Mononuclear cell (primary cell): ENCODE results near the gene PPP1R12C. TPM values are rescaled to one million over a fixed set of nuclear protein-coding genes. Genes with fewer than 3 reads are reported as not detected.

Experiments used
- H3K27me3 ChIP-seq: 2 replicates; pipeline ENCODE4 v1.6.0; 2011; ENCODE audit warnings: low read length, control low read depth; ENCODE audit not compliant: insufficient read depth
- H3K4me1 ChIP-seq: 2 replicates; pipeline ENCODE4 v1.5.1; 2011; ENCODE audit warnings: mild to moderate bottlenecking, low read length, control low read depth; ENCODE audit not compliant: insufficient read depth
- H3K4me3 ChIP-seq: 2 replicates; pipeline ENCODE4 v1.5.1; 2011; ENCODE audit warnings: mild to moderate bottlenecking, low read length, moderate library complexity
- H3K9me3 ChIP-seq: 2 replicates; pipeline ENCODE4 v1.5.1; 2011; ENCODE audit warnings: low read depth, mild to moderate bottlenecking, control low read depth, low read length
- total RNA-seq: library from RNA; depleted of rRNA; stranded (reverse); fragments of >200 nt; gene quantifications from one replicate; pipeline ENCODE4 v1.2.3, GENCODE V29; 2012

PPP1R12C gene
- total RNA-seq, 1 donor, result 45.8 TPM

- H3K4me3 ChIP-seq, result peak overlapping the region; percentile 44
- no peaks in the 10 kb centered on the region for H3K9me3 ChIP-seq
- H3K4me1 ChIP-seq, result peaks cover 28% of the 10 kb centered on the region
- H3K27me3 ChIP-seq, result peaks cover 35% of the 10 kb centered on the region
These were observed 36.3 kb downstream of the PPP1R12C start for GRCh38 chr19:55080968-55081769.

- Histone ChIP-seq H3K27me3 (peaks cover 28% of the 10 kb centered on the region), H3K4me3 (peak overlapping the region; percentile 44), H3K4me1 (peaks cover 31% of the 10 kb centered on the region), H3K9me3 (no peaks in the 10 kb centered on the region)
These were observed 37.1 kb downstream of the PPP1R12C start for GRCh38 chr19:55080121-55080967.

GRCh38 chr19:55079400-55080038 is 37.9 kb downstream of the PPP1R12C start:
- no peak overlapping the region for H3K4me3 ChIP-seq
- peaks cover 31% of the 10 kb centered on the region for H3K4me1 ChIP-seq
- peaks cover 23% of the 10 kb centered on the region for H3K27me3 ChIP-seq
- H3K9me3 ChIP-seq, result no peaks in the 10 kb centered on the region

GRCh38 chr19:55078996-55079395 is 38.4 kb downstream of the PPP1R12C start:
- Histone ChIP-seq H3K4me1 (peaks cover 31% of the 10 kb centered on the region), H3K9me3 (no peaks in the 10 kb centered on the region), H3K4me3 (no peak overlapping the region), H3K27me3 (peaks cover 18% of the 10 kb centered on the region)

GRCh38 chr19:55077106-55077505 is 40.3 kb downstream of the PPP1R12C start:
- H3K27me3 ChIP-seq, result peaks cover 5% of the 10 kb centered on the region
- no peaks in the 10 kb centered on the region for H3K9me3 ChIP-seq
- no peak overlapping the region for H3K4me3 ChIP-seq
- peaks cover 26% of the 10 kb centered on the region for H3K4me1 ChIP-seq

GRCh38 chr19:55076321-55076720 is 41.1 kb downstream of the PPP1R12C start:
- Histone ChIP-seq H3K4me3 (no peak overlapping the region), H3K4me1 (peaks cover 19% of the 10 kb centered on the region), H3K9me3 (no peaks in the 10 kb centered on the region), H3K27me3 (peaks cover 4% of the 10 kb centered on the region)

- Histone ChIP-seq H3K9me3 (no peaks in the 10 kb centered on the region), H3K4me1 (peaks cover 10% of the 10 kb centered on the region), H3K27me3 (peaks cover 10% of the 10 kb centered on the region), H3K4me3 (no peak within 1 kb of the TSS)
These were observed 42.0 kb downstream of the PPP1R12C start, which contains the start of gene EPS8L1 for GRCh38 chr19:55075371-55075998. Gene EPS8L1, plus strand, starts transcription at chr19:55075869. Its CDS starts 576 bp downstream, at chr19:55076445.

DNA sequence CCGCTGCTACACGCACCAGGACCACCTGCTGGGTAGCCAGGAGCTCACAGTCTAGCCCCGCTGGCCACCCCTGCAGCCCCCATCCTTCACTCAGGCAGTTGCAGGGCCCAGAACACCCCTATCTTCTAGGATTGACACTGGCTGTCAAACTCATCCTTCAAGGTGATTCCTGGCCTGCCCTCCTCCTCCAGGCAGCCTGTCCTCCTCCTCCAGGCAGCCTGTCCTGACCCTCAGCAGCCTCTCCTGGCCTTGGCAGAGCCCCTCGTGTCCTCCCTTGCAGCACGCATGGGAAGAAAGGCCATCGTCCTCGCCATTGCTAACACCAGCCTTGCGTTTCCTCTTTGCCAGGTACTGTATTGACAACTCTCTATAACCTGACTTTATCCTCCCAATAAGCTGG is 45.5 kb downstream of the PPP1R12C start:
- H3K4me3 ChIP-seq, result no peak overlapping the region
- H3K4me1 ChIP-seq, result peaks cover 12% of the 10 kb centered on the region
- no peaks in the 10 kb centered on the region for H3K9me3 ChIP-seq
- peaks cover 36% of the 10 kb centered on the region for H3K27me3 ChIP-seq

- H3K27me3 ChIP-seq, result peaks cover 38% of the 10 kb centered on the region
- H3K9me3 ChIP-seq, result no peaks in the 10 kb centered on the region
- H3K4me3 ChIP-seq, result no peak overlapping the region
- peaks cover 12% of the 10 kb centered on the region for H3K4me1 ChIP-seq
These were observed 46.3 kb downstream of the PPP1R12C start for GRCh38 chr19:55071129-55071502.

GRCh38 chr19:55070466-55071128 is 46.8 kb downstream of the PPP1R12C start:
- Histone ChIP-seq H3K9me3 (no peaks in the 10 kb centered on the region), H3K27me3 (peaks cover 38% of the 10 kb centered on the region), H3K4me1 (peaks cover 10% of the 10 kb centered on the region), H3K4me3 (no peak overlapping the region)

DNA sequence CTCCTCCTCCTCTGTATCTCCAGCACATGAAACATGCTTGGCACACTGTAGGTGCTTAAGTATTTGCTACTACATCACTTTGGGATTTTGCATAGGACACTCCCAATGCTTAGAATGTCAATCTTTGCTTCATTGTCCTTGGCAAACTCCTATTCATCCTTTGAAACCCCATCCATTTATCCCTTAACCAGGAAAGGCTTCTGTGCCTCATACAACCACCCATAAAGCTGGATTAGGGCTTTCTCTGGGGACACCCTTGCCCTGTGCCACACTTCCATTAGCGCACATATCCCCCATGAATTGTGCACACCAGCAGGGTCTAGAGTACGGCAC is 47.6 kb downstream of the PPP1R12C start:
- Histone ChIP-seq H3K27me3 (peaks cover 38% of the 10 kb centered on the region), H3K9me3 (no peaks in the 10 kb centered on the region)

DNA sequence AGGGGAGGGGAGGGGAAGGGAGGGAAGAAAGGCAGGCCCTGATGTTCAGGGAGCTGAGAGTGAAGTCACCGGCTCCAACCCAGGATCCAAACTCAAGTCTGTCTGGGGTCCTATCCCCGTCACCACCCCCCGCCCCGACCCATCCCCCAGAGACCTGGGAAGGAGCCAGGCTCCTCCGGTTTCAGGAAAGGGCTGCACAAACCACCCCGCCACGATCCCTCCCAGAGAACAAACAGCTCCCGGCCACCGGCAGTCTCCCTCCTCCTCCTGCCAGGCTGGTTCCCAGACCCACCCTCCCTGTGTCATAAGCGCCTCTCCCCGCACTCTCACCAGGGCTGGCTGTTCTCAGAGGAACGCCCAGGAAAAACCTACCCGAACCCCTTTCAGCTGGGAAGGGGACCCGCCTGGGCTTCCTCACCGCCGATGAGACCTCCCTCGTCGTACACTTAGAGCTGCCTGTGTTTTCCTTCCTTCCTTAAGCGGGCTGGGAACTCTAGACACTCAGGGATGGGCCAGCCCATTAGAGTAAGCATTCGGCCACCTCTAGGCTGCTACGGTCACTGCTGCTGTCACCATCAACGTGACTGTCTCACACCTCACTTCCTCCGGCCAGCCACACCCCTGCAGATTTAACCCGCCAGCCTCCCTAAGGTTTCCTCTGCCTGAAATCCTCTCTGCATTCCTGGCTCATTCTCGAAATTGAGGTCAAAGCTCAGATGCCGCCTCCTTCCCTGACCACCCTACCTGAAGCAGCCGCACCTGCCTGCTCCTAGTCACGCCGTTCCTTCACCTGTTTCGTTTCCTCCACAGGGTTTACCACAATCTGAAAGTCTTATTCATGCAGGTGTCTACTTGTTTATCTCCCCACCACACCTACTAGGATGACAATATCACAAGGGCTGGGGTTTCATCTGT is 48.2 kb downstream of the PPP1R12C start:
- Histone ChIP-seq H3K4me3 (no peak overlapping the region), H3K9me3 (no peaks in the 10 kb centered on the region), H3K4me1 (peaks cover 8% of the 10 kb centered on the region), H3K27me3 (peaks cover 38% of the 10 kb centered on the region)

More for the DNA sequence above, 47.6 kb downstream of the PPP1R12C start:
- H3K4me1 ChIP-seq, result peaks cover 8% of the 10 kb centered on the region
- no peak overlapping the region for H3K4me3 ChIP-seq

DNA sequence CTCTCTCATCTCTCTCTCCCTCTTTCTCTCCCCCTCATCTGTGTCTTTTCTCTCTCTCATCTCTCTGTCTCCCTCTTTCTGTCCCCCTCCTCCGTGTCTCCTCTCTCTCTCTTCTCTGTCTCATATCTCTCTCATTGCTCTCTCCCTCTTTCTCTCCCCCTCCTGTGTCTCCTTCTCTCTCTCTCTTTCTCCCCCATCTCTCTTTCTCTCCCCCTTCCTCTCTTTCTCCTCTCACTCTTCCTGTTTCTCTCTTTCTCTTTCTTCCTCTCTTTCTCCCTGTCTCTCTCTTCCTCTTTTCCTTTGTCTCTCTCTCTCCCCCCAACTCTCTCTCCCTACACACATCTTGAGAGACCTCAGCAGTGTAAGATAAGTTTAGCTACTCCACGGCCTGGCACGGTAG is 49.6 kb downstream of the PPP1R12C start:
- Histone ChIP-seq H3K9me3 (no peaks in the 10 kb centered on the region), H3K27me3 (peaks cover 38% of the 10 kb centered on the region), H3K4me1 (peaks cover 8% of the 10 kb centered on the region), H3K4me3 (no peak overlapping the region)
